GM12878 (cell line): ENCODE data around the gene MYLIP. TPM values are rescaled to one million over a fixed set of nuclear protein-coding genes. Genes with fewer than 3 reads are reported as not detected.

Source experiments
- ASH2L ChIP-seq: fragments of 300-600, 200-600 bp; sonication (generic); IDR thresholded peaks from 2 replicates; pipeline ENCODE4 v1.6.1; 2017; ENCODE audit warnings: low read depth, mild to moderate bottlenecking, borderline replicate concordance
- BRCA1 ChIP-seq: IDR thresholded peaks from 2 replicates; pipeline ENCODE4 v1.6.1; 2011; ENCODE audit warnings: low read depth, low read length, improper control_type of control experiment
- CTCF ChIP-seq, 3 experiments: IDR thresholded peaks in 2 of 3; conservative IDR thresholded peaks in 1 of 3; 2 replicates each; pipeline ENCODE4 v1.5.1; 2011; ENCODE audit warnings: low read depth in 3 of 3, low read length in 3 of 3, mild to moderate bottlenecking in 3 of 3, control low read depth in 2 of 3, moderate library complexity in 2 of 3, inconsistent platforms in 1 of 3, mixed read lengths in 1 of 3; ENCODE audit not compliant: control insufficient read depth in 2 of 3, insufficient read depth in 1 of 3; ENCODE audit errors: extremely low read depth in 1 of 3
- ESRRA ChIP-seq: IDR thresholded peaks from 2 replicates; pipeline ENCODE4 v1.6.1; 2012; ENCODE audit warnings: mild to moderate bottlenecking, low read length, improper control_type of control experiment
- ETV6 ChIP-seq, 2 experiments: fragments of 450-650 bp in 1 of 2; IDR thresholded peaks in 1 of 2; conservative IDR thresholded peaks in 1 of 2; 2 replicates each; pipeline ENCODE4 v1.6.1; 2014; ENCODE audit warnings: antibody characterized with exemption in 1 of 2, borderline replicate concordance in 1 of 2, low read depth in 1 of 2, mild to moderate bottlenecking in 1 of 2, moderate library complexity in 1 of 2
- JUNB ChIP-seq: IDR thresholded peaks from 2 replicates; pipeline ENCODE4 v1.6.1; 2016; ENCODE audit warnings: antibody characterized with exemption, mild to moderate bottlenecking
- KAT2A ChIP-seq: conservative IDR thresholded peaks from 2 replicates; pipeline ENCODE4 v1.6.1; 2011; ENCODE audit warnings: low read depth, low read length; ENCODE audit not compliant: control insufficient read depth
- MTA2 ChIP-seq: fragments of 450-650 bp; IDR thresholded peaks from 2 replicates; pipeline ENCODE4 v1.6.1; 2016; ENCODE audit warnings: low read depth, mild to moderate bottlenecking, moderate library complexity
- NBN ChIP-seq: fragments of 450-650 bp; IDR thresholded peaks from 2 replicates; pipeline ENCODE4 v1.6.1; 2016
- NR2C1 ChIP-seq: fragments of 450-650 bp; IDR thresholded peaks from 2 replicates; pipeline ENCODE4 v1.6.1; 2017; ENCODE audit warnings: antibody characterized with exemption, mild to moderate bottlenecking, moderate library complexity
- POLR2AphosphoS2 ChIP-seq: IDR thresholded peaks from 2 replicates; pipeline ENCODE4 v1.6.1; 2011; ENCODE audit warnings: low read depth, mild to moderate bottlenecking, low read length, improper control_type of control experiment, moderate library complexity
- RAD21 ChIP-seq: IDR thresholded peaks from 2 replicates; pipeline ENCODE4 v1.6.1; 2011; ENCODE audit warnings: mild to moderate bottlenecking, low read depth, low read length, moderate library complexity; ENCODE audit not compliant: insufficient read depth
- SIN3A ChIP-seq: IDR thresholded peaks from 2 replicates; pipeline ENCODE4 v1.6.1; 2012; ENCODE audit warnings: low read depth, low read length, improper control_type of control experiment
- SMAD5 ChIP-seq: IDR thresholded peaks from 2 replicates; pipeline ENCODE4 v1.6.1; 2016; ENCODE audit warnings: antibody characterized with exemption, low read depth
- SMC3 ChIP-seq: IDR thresholded peaks from 2 replicates; pipeline ENCODE4 v1.6.1; 2011; ENCODE audit warnings: low read length, improper control_type of control experiment, borderline replicate concordance
- SP1 ChIP-seq: IDR thresholded peaks from one replicate; pipeline ENCODE4 v1.6.1; 2011; ENCODE audit warnings: low read depth, low read length
- SRF ChIP-seq, 2 experiments: IDR thresholded peaks; 2 replicates each; pipeline ENCODE4 v1.6.1; 2011; ENCODE audit warnings: low read depth in 2 of 2, low read length in 2 of 2, mild to moderate bottlenecking in 1 of 2, moderate library complexity in 1 of 2
- SUZ12 ChIP-seq: fragments of 200-600 bp; sonication (generic); IDR thresholded peaks from one replicate; pipeline ENCODE4 v1.6.1; 2018; ENCODE audit warnings: antibody characterized with exemption, mild to moderate bottlenecking; ENCODE audit not compliant: unreplicated experiment
- TCF12 ChIP-seq: IDR thresholded peaks from 2 replicates; pipeline ENCODE4 v1.6.1; 2011; ENCODE audit warnings: low read depth, mild to moderate bottlenecking, low read length
- ZBED1 ChIP-seq: IDR thresholded peaks from 2 replicates; pipeline ENCODE4 v1.6.1; 2016; ENCODE audit warnings: borderline replicate concordance
- ZNF217 ChIP-seq: fragments of 450-650 bp; IDR thresholded peaks from 2 replicates; pipeline ENCODE4 v1.6.1; 2017; ENCODE audit warnings: antibody characterized with exemption, mild to moderate bottlenecking
- polyA plus RNA-seq, 11 experiments: library from polyadenylated mRNA; depleted of rRNA in 4 of 11; unstranded in 6 of 11; stranded (reverse) in 5 of 11; fragments of >200 nt; fragmentation: Nextera tagmentation in 4 of 11; fragmentation: Illumina TruSeq in 1 of 11; extraction: Ambion mirVana in 4 of 11; extraction: Trizol in 1 of 11; gene quantifications; 1 replicate in 1 of 11; 2 replicates in 10 of 11; pipeline versions ENCODE4 v1.2.1 to v1.2.3, GENCODE V29; 2011 to 2016; ENCODE audit warnings: inconsistent platforms in 2 of 11, missing spikeins in 2 of 11, low read depth in 1 of 11
- total RNA-seq, 4 experiments: library from RNA; depleted of rRNA in 3 of 4; stranded (reverse); fragments of >200 nt in 3 of 4; fragmentation: Illumina TruSeq in 1 of 4; extraction: Trizol in 1 of 4; gene quantifications; 2 replicates each; pipeline versions ENCODE4 v1.2.1 to v1.2.3, GENCODE V29; 2013 to 2021
- TF ChIP-seq, protein P1 (sequence below): fragments of 450-650 bp; formaldehyde crosslinking; IDR thresholded peaks from 2 replicates; pipeline ENCODE4 v1.4.0; 2020; ENCODE audit warnings: mild to moderate bottlenecking, moderate library complexity
- TF ChIP-seq, protein P2 (sequence below): fragments of 450-650 bp; formaldehyde crosslinking; IDR thresholded peaks from 2 replicates; pipeline ENCODE4 v1.5.0; 2022; ENCODE audit warnings: mild to moderate bottlenecking, missing genetic modification characterization

MYLIP gene
- total and polyA plus RNA-seq, 10 of the 15 experiments (the other 5 are each of a cell fraction or from before 2014, with no cell fraction given) = 5.3 to 123 (median 12.5) TPM

GRCh38 chr6:16162003-16162402 is 33.1 kb downstream of the MYLIP start (continued):
- TF ChIP-seq SP1 = no peak
- TF ChIP-seq, protein P1, sequence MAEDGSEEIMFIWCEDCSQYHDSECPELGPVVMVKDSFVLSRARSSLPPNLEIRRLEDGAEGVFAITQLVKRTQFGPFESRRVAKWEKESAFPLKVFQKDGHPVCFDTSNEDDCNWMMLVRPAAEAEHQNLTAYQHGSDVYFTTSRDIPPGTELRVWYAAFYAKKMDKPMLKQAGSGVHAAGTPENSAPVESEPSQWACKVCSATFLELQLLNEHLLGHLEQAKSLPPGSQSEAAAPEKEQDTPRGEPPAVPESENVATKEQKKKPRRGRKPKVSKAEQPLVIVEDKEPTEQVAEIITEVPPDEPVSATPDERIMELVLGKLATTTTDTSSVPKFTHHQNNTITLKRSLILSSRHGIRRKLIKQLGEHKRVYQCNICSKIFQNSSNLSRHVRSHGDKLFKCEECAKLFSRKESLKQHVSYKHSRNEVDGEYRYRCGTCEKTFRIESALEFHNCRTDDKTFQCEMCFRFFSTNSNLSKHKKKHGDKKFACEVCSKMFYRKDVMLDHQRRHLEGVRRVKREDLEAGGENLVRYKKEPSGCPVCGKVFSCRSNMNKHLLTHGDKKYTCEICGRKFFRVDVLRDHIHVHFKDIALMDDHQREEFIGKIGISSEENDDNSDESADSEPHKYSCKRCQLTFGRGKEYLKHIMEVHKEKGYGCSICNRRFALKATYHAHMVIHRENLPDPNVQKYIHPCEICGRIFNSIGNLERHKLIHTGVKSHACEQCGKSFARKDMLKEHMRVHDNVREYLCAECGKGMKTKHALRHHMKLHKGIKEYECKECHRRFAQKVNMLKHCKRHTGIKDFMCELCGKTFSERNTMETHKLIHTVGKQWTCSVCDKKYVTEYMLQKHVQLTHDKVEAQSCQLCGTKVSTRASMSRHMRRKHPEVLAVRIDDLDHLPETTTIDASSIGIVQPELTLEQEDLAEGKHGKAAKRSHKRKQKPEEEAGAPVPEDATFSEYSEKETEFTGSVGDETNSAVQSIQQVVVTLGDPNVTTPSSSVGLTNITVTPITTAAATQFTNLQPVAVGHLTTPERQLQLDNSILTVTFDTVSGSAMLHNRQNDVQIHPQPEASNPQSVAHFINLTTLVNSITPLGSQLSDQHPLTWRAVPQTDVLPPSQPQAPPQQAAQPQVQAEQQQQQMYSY (CRISPR knock-in tag) = no peak
- no peak for TF ChIP-seq KAT2A
- TF ChIP-seq ETV6 (conservative IDR thresholded peaks at IDR 0.05 in 1 of 2, IDR thresholded peaks at IDR 0.05 in 1 of 2; ENCODE audit: borderline replicate concordance in 1 of 2, low read depth in 1 of 2) = no peak
- peak; percentile 49 for TF ChIP-seq MTA2
- TF ChIP-seq SIN3A = no peak
- TF ChIP-seq SRF (IDR thresholded peaks at IDR 0.05; ENCODE audit: low read depth in 2 of 2, low read length in 2 of 2) = no peak
- TF ChIP-seq JUNB = no peak; the same call in 1 of the 2 replicates
- TF ChIP-seq CTCF (IDR thresholded peaks at IDR 0.05 in 2 of 3, conservative IDR thresholded peaks at IDR 0.05 in 1 of 3; ENCODE audit: control insufficient read depth in 2 of 3, extremely low read depth in 1 of 3, insufficient read depth in 1 of 3, low read depth in 3 of 3, low read length in 3 of 3) = no peak
- no peak for TF ChIP-seq ZBED1
- TF ChIP-seq ESRRA = no peak
- TF ChIP-seq, protein P2, sequence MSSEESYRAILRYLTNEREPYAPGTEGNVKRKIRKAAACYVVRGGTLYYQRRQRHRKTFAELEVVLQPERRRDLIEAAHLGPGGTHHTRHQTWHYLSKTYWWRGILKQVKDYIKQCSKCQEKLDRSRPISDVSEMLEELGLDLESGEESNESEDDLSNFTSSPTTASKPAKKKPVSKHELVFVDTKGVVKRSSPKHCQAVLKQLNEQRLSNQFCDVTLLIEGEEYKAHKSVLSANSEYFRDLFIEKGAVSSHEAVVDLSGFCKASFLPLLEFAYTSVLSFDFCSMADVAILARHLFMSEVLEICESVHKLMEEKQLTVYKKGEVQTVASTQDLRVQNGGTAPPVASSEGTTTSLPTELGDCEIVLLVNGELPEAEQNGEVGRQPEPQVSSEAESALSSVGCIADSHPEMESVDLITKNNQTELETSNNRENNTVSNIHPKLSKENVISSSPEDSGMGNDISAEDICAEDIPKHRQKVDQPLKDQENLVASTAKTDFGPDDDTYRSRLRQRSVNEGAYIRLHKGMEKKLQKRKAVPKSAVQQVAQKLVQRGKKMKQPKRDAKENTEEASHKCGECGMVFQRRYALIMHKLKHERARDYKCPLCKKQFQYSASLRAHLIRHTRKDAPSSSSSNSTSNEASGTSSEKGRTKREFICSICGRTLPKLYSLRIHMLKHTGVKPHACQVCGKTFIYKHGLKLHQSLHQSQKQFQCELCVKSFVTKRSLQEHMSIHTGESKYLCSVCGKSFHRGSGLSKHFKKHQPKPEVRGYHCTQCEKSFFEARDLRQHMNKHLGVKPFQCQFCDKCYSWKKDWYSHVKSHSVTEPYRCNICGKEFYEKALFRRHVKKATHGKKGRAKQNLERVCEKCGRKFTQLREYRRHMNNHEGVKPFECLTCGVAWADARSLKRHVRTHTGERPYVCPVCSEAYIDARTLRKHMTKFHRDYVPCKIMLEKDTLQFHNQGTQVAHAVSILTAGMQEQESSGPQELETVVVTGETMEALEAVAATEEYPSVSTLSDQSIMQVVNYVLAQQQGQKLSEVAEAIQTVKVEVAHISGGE (CRISPR knock-in tag) = no peak
- no peak for TF ChIP-seq ASH2L
- TF ChIP-seq NBN = 0 out of 2 replicates have a peak, but pooled peaks have one; percentile 22
- no peak for TF ChIP-seq SUZ12
- no peak for TF ChIP-seq SMC3
- TF ChIP-seq BRCA1 = no peak
- no peak for TF ChIP-seq TCF12
- TF ChIP-seq ZNF217 = no peak
- no peak for TF ChIP-seq RAD21
- TF ChIP-seq NR2C1 = no peak
- TF ChIP-seq POLR2AphosphoS2 = no peak
- no peak for TF ChIP-seq SMAD5
